8988T (cell line): ENCODE measurements around the gene TMSB15B.
"Not testable (repeated sequence)": the region's sequence is repeated elsewhere in the genome, so short reads cannot be mapped to it uniquely, and the experiment has no call there.

Experiments
- DNase-seq: peaks from one replicate; pipeline ENCODE4 v3.0.0; 2011

Gene TMSB15B

DNA sequence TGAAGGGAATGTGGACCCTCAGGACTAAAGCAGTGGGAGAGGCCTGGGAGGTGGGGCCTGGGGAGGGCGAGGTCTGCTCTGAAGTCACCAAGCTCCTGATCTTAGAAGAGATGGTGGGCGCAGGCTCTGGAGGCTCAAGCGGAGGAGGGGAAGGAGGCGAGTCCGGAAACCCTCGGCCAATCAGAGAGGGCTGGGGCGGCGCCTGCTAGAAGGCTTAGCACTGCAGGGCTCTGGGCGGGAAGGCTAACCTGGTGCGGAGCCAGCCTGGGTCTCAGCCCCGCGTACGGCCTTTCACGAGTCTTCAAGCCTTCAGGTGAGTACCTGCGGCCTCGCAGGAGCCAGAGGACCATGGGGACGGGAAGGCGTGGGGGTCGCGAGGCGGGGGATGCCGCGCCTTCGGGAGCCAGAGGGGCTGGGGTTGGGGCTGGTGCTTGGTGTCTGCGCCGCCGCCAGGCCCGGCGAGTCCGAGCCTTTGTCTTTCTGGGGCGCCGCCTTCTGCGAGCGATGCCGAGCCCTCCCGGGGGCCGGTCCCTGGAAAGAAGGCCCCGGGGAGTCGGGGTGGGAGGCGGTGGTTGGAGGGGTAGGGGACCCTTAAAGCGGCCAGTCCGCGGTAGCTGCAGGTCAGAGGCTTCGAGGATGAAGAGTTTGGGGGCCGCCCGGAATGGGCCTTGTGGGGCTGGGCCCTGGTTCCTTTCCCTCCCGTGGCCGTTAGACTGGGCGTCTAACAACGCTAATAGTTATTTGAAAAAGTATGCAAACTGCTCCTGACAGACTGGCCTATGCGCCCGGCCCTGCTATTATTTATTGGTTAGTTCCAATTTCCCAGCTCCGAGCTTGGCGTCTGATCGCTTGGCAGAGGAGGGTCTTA, at the start of gene TMSB15B:
TMSB15B (plus strand) TSS at position 217 of the 868 bp plus-strand sequence.
- not testable (repeated sequence) for DNase-seq

DNA sequence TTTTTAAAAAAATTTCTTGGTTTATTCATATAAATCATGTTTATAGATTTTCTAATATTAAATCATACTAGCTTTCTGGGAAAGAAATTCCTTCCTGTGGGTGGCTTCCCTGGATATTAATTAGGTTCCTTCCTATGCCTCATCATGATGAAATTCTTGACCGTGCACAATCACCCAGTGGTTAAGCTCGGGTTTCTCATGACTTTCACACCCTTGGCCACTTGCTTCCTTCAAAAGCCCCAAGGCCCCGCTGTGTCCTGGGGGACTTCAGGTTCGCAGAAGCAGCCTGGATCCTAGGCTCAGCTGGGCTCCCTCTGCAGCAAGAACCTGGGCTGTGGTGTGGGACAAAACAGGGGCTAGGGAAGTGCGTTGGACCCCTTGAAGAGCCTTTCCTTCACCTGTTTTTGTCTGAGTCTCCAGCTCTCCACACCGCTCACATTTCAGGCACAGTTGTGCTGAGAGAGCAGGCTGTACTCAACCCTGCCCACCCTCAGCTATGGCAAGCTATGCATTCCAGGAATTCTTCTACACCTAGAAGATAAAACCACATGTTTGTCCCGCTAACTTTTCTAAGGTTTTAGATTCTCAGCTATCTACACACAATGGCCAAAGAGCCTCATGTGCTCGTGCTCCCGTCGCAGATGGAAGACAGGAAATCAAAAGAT, 48.9 kb upstream of the TMSB15B start:
- no peak for DNase-seq

DNA sequence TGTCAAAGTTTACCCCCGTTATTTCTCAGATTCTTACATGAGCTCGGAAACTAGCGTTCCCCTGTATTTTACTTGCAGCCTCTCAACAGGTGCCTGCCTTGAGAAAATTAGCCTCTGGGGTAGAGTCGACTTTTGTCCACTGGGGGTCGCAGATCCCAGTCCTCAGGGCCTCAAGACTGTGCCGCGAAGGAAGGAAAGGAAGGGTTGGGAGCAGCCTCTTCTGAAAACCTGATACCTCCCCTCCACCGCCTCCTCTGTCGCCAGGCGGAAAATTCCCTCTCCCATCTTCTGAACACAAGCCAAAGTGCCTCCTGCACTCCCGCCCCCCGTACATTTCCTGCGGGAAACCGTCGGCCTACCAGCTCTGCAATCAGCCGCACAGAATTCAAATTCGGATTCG, 44.4 kb upstream of the TMSB15B start:
- DNase-seq = peak; percentile 18

DNA sequence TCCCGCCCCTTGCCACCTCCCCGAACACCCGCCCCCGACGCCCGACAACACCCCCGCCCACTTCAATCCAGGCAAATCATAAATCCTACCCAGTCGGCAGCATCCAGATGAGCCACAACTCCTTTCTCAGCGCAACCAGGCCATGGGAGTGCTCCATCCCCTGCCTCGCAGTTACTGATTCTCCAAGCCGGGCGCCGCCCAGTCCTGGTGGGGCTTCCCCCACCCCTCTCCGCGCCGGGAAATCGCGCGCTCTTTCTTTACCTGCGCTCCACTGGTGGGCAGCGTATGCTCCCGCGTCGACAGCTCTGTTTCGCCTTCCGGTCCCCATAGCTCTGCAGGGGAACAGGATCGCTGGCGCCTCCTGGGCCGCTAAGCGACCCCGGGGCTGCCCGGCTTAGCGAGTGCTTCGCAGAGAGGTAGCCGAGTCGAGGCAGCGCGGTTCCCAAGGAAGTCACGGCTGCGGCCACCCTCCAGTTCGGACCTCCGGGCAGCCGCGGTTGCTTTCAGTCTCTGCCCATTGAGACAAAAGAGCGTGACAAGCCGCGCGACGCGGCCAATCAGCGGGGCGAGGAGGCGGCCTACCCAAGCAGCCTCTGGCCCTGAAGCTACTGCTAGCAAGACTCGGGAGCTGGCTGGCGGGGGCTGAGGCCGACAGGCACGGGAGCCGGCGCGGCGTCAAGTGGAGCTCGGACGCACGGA, 43.7 kb upstream of the TMSB15B start:
- DNase-seq = no peak

DNA sequence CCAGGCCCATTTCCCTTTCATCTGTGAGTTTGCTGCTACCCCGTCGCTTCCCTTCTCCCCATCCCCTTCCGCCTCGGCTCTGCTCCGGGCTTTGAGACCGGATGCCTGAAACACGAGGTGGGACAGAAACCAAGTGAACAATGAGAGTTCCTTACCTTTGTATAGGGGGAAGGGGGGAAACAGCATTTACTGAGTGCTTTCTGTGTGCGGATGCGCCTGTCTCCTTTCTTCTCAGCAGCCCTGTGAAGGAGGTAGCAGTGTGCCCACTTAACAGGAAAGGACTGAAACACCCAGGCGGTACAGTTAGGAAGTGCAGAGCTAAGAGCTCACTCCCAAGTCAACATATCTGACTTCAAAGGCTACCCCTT, 43.2 kb upstream of the TMSB15B start:
- DNase-seq = no peak

DNA sequence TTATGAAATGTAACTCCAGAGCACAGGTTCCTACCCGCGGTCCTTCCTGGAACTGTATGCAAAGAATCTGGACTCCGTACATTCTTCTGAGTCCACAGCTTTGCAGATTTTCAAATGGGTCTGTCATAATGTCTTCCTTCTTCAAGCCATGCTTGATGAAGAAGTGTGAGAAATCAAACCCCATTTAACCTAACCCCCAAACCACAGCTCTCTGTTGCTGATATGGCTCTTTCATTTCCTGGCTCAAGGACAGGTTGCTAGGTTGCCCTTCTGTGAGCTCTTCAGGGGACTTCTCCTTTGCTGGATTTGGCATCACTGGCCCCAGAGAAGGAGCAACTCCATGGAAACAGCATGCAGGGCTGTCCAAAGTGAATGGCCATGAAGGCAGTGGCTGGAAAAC, 41.9 kb upstream of the TMSB15B start:
- DNase-seq = not testable (repeated sequence)

DNA sequence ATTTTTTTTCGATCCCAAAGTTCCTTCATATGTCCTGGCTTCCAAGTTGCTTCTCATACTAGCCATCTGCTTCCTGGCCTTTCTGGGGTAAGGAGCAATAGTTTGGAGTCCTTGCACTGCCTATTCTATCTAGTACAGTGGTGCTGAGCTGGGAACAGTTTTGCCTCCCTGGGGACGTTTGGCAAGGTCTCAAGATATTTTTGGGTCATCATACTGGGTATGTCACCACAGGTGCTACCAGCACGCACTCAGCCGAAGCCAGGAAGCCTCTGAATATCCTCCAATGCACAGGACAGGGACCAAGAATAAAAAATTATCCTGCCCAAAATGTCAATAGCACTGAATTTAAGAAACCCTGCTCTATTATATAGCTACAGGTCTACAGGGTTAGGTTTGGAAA, 35.4 kb upstream of the TMSB15B start:
- DNase-seq = no peak

DNA sequence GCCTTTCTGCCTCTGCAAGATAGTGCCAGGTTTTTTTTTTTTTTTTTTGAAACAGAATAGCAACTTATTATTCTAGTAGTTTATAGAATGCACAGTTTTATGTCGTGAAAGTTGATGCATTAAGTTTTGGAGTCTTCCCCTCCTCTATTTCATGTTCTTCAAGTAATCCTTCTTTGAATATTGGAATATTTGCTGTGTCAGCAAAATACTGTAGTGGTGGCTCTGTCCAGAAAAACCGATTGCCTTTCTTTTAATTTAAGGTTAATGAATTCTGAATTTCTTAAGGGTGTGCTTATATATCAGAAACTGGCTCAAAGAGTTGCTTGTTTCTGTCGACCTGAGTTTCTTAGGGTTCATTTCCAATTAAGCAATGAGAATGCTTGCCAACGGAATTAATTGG, 34.8 kb upstream of the TMSB15B start:
- DNase-seq = no peak

DNA sequence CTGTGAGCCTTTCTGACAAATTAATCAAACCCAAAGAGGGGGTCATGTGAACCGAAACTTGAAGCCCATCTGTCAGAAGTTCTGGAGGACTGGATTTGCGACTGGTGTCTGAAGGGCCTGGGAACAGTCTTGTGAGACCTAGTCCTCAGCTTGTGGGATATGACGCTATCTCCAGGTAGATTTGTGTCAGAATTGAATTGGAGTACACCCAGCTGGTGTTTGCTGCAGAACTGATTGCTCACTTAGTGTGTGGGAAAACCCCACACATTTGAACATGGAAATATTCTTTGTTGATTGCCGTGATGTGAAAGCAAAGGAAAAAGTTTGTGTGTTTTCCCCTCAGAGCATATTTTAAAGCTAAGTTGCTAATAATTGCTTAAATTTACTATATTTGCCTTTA, 30.3 kb upstream of the TMSB15B start:
- no peak for DNase-seq

DNA sequence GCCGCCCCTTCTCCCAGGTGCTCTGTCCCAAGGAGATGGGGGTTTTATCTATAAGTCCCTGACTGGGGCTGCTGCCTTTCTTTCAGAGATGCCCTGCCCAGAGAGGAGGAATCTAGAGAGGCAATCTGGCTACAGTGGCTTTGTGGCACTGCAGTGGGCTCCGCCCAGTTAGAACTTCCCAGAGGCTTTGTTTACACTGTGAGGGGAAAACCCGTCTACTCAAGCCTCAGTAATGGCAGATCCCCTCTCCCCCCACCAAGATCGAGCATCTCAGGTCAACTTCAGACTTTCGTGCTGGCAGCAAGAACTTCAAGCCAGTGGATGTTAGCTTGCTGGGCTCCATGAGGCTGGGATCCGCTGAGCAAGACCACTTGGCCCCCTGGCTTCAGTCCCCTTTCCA, 22.2 kb upstream of the TMSB15B start:
- DNase-seq = not testable (repeated sequence)

DNA sequence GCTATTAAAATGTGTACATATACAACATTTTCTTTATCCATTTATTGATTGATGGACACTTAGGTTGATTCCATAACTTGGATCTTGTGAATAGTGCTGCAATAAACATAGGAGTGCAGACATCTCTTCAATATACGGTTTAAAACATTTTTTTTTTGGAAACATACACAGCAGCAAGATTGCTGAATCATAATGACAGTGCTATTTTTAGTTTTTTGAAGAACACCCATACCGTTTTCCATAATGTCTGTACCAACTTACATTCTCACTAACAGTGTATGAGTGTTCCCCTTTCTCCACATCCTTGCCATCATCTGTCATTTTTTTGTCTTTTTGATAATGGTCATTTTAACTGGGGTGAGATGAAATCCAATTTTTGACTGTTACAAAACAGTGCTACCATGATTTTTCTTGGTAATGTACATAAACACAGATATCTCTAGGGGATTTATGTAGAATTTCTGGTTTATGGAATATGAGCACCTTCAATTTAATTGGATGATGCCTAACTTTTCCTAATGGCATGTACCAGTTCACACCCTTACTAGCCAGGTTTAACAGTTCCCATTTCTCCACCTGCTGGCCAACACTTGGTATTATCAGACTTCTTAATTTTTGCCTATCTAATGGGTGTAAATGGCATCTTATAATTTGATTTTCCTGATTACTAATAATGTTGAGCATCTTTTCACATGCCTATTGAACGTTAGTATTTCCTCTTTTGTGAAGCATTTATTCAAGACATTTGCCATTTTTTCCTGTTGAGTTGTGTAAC, 21.0 kb upstream of the TMSB15B start:
- DNase-seq = no peak

DNA sequence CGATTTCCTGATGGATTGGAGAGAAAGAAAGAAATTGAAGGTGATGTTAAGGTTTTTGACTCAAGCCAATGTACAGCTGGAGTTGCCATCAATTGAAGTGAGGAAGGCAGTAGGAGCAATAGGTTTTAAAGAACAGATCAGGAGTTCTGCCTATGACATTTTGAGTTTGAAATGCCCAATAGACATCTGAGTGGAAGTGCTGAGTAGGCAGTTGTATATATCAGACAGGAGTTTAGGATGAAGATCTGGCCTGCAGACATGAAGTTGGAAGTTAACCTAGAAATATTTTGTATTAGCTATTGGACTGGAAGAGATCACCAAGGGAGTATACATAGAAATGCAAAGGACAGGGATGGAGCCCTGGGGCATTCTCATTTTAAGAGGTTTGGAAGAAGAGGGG, 12.9 kb upstream of the TMSB15B start:
- DNase-seq = no peak

DNA sequence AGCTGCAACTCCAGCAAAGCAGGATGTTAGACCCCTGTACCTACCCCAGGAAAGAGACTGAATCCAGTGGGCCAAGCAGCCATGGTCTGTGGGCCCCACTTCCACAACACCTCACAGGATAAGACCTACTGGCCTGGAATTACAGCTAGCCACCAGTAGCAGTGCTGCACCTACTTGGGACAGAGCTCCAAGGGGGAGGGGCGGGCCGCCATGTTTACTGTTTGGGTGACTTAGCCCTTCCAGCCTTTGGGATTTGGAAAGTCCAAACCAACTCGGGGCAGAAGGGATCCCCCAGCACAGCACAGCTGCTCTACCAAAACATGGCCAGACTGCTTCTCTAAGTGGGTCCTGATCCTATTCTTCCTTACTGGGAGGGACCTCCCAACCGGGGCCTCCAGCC, 9.1 kb upstream of the TMSB15B start:
- no peak for DNase-seq

DNA sequence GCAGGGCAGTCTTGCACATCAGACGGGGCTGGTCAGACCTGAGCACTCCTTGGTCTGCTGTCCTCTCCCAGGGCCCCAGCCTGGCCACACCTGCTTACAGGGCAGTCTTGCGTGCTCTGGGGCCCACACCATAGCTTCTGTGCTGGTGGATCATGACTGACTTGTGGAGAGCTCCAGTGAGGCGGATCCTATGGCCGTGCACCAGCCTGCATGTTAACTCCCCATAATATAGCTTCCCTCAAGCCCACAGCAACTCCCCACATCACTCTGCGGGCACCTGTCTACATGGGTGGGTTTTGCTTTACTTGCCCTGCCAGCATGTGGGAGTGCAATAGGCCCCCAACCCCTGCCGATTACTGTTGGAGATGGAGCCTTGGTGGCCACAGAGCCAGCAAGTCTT, 8.2 kb upstream of the TMSB15B start:
- DNase-seq = no peak

DNA sequence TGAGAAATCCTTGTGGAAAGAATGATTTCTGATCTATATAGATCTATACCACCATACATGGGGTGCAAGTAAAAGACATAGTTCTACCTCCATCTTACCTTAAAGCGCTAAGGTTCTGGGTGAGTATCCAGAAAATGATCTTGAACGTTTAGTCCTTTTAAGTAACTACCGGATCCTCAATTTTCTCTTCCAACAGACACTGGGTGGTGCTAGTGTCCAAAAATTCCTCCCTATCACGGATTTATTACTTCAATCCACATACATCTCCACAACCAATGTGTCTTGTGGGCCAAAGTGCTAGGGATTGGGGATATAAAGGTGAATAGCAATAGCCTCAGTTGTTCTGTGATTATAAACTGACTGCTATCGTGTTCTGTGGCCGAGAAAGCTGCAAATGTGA, 1.8 kb upstream of the TMSB15B start:
- DNase-seq = not testable (repeated sequence)

DNA sequence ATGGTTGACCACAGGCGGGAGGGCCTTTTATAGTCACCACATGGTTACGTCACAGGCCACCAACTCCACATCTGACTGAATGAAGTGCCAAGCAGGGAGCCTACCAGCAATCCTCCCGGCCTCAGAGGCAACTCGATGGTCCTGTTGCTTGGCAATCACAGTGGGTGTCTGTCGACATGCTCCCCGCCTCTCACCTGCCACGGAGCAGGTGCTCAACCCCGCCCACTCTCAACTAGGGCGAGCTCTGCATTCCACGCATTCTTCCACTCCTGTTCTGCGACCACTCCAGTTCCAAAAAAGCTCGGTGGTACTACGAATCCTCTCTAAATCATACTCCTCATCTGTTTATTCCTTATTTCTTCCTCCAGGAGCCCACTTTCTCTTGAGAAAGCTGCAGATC, 21.1 kb downstream of the TMSB15B start:
- not testable (repeated sequence) for DNase-seq

DNA sequence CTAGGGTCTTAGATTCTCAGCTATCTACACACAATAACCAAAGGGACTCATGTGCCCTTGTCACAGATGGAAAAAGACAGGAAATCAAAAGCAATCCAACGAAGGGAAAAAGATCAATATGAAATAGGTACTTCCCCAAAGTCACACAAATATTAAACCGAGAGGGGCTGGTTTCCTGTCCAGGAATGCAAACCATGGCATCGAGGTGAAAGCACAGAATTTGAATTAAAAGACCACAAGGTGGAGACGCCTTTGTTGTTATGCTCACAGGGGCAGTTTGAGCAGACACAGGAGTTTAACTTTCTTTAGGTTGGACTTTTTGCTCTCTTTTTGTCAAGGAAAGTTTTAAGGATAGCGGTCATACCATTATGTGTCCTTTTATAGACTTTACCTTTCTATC, 36.8 kb downstream of the TMSB15B start:
- DNase-seq = no peak

DNA sequence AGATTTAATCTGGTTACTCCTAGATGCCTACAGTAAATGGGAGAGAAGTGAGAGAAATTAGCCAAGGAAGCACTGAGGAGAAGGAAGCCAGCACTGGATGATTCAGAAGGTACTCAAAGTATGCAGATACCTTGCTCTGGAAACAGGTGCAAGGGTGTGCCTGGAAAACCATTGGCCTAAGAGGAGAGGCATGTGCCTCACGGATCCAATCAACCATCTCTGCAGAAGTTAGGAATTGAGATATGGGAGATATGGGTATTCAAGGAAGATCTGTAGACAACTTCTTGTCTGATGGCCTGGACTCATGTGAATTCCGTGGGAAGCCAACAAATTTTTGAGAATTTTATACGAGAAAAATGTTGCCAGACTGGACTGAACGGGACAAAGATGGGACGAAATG, 46.4 kb downstream of the TMSB15B start:
- DNase-seq = no peak

DNA sequence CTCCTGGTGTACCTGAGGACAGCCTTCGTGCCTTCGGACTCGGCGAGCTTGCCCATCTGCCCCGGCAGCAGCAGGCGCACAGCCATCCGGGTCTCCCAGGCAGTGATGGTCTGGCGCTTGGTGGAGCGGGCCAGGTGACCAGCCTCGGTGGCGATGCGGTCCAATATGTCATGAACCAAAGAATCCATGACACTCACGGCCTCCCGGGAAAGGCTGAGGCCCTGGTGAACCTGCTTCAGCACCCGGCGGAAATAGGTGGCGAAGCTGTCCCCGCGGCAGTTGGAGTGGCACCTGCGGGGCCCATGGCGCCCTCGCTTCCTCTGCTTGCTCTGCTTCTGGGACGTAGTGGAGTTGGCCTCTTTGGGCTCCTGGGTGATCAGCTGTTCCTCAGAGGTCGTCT, 50.7 kb downstream of the TMSB15B start:
- no peak for DNase-seq

DNA sequence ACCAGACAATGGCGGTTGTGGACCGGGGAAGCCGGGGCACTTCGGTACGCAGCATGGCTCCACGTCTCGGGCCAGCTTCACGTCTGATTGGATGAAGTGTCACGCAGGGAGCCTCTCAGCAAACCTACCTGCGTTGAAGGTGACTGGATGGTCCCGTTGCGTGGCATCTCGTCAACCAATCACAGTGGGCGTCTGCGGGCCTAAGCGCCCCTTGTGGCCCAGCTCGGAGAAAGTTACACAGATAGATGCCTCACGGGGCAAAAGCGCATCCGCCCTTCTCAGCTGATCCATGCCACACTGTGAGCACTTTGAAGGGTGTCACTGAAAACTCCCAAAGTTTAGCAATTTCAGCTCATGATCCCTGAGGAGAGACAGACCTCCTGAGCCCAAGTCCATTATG, 51.2 kb downstream of the TMSB15B start, which contains the start of gene H2BW1:
H2BW1 (minus strand) TSS at position 103 of the 400 bp plus-strand sequence. CDS start 132 bp downstream, outside the sequence.
- no peak for DNase-seq

DNA sequence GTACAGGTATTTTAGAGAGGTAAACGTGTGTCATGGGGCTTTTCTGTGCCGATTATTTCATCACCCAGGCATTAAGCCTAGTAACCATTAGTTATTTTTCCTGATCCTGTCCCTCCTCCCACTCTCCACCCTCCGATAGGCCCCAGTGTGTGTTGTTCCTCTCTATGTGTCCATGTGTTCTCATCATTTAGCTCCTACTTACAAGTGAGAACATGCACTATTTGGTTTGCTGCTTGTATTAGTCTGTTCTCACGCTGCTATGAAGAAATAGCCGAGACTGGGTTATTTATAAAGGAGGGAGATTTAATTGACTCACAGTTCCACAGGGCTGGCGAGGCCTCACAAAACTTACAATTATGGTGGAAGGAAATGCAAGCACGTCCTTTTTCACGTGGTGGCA, 53.1 kb downstream of the TMSB15B start:
- DNase-seq = not testable (repeated sequence)
